GM21737 (cell line): ENCODE data around the gene PSEN2.
"Not testable (repeated sequence)": the region's sequence is repeated elsewhere in the genome, so short reads cannot be mapped to it uniquely, and the experiment has no call there.

Experiments used
- ATAC-seq: cut with Tn5 transposase; IDR thresholded peaks from one replicate; pipeline ENCODE4 v1.9.1; 2021; ENCODE audit warnings: mild to moderate bottlenecking, moderate library complexity; ENCODE audit not compliant: unreplicated experiment

PSEN2 gene

DNA sequence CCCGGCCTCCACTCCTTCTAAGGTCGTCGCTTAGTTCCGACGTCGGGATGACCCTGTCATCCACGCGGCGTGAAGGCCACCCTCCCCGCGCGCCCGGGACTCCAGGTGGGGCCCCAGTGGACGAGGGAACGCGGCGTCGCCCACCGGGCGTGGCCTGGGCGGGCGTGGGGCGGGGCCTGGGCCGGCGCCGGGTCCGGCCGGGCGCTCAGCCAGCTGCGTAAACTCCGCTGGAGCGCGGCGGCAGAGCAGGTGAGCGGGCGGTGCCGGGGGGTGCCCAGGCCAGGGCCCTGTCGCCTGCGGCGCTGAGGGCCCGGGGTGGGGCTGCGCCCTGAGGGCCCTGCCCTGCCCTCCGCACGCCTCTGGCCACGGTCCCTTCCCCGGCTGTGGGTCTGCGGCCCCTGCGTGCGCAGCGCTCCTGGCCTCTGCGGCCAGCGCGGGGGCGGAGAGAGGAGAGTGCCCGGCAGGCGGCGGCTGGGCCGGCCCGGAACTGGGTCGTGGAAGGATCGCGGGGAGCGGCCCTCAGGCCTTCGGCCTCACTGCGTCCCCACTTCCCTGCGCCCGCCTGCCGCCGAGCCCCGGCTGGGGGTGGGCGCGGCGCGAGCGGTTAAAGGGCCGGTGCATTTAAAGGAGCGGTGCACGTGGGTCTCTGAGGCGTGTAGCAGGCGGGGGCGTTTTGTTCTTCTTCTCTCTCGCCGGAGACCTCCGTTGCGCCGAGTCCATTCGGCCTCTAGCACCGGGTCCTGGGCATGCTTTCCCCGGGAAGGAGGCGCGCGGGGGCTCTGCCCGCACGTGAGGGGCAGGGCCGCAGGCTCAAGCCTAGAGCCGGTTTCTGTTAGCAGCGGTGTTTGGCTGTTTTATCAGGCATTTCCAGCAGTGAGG is at the start of gene PSEN2:
Gene PSEN2, plus strand, starts transcription at position 216 of the 879 bp plus-strand sequence. CDS start 11,292 bp downstream, outside the sequence.
- peak; percentile 96 for ATAC-seq

DNA sequence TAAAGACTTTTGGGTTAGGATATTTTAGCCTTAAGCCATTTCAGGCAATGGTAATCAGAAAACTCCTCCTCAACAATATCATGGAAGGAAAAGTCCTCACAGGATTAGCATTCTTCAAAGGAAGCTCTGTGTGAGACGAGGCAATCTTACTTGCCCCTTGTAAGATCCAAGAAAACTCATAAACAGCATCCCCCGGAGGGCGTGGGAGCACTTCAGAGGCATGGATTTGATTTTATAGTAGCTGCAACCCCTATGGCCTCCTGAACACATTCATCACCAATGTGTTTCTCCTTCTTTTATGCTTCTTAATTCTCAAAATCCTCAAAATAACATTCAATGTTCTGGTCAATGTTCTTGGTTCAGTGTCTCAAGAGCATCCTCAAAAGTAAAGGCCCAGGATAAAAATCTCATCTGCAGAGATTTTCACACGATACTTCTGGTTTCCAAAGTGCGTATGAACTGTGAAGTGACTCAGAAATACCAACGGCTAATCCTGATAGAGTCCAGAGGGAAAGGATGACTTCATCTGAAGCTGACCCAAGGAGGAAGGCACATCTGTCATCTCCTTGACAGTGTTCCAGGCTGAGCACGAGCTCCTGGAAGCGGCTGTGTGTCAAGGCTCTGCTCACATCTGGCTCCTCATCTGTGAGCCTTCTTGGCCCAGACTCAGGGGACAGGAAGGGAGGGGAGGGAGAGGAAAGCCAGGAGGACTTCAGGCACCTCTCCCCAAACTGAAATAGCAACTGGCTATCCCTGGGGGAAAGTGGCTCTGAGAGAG is 49.3 kb upstream of the PSEN2 start:
- ATAC-seq = no peak

DNA sequence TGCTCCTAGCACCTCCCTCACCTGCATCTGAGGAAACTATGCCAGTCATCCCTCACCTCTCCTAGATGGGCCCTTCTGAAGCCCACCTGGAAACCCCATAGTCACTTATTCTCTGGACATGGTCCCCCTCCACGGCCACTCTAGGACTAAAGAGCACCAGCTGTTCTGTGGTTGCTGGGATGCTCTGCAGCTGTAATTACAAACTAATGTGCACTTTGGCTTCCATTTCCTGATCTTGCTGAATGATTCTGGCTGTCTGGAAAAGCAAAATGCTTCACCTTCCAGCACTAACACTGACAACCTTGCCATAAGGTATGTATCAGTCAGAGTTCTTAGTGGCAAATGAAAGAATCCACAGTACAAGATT is 48.7 kb upstream of the PSEN2 start:
- ATAC-seq = no peak

DNA sequence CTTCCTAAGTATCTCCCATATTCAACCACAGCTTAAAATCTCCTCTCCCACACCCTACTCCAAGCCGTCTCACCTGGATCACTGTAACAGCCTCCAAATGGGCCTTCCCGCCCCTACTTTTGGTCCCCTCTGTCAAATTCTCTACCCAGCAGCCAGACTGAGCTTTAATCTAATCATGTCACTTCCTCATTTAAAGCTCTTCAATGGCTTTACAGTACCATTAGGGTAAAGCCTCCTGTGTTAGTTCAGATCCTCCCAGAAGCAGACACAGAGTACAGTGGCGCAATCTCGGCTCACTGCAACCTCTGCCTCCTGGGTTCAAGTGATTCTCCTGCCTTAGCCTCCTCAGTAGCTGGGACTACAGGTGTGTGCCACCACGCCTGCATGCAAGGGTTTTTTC is 46.8 kb upstream of the PSEN2 start:
- no peak for ATAC-seq

DNA sequence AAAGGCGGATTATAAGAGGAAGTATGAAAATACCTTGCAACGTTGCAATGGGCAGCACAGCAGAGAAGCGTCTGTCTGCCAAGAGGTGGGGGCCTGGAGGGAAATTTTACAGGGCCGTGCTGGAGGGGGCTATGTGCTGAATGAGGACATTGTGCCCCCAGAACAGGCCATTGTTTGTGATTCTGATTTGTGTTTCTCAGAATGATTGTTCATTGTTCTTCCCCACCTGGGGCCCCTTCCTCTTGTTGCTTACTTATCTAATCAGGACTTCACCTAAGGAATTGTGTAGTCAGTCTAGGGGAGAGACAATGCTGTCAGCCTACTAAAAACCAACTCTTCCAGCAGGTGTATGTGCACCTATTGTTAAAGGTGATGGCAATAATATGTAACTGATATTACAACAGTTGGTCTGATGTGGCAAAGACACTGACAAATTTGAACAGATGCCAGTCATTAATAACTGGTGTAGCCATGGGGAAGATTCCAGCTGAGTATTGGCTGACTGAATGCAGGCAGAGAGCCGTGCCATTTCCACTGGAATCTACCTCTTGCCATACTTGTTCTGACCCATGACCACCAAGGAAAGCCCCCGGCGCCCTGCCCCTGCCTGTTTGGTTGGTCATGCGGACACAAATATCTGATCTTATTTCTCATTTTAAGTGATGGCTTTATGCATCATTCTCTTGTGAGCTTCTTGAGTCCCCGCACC is 45.2 kb upstream of the PSEN2 start:
- no peak for ATAC-seq

DNA sequence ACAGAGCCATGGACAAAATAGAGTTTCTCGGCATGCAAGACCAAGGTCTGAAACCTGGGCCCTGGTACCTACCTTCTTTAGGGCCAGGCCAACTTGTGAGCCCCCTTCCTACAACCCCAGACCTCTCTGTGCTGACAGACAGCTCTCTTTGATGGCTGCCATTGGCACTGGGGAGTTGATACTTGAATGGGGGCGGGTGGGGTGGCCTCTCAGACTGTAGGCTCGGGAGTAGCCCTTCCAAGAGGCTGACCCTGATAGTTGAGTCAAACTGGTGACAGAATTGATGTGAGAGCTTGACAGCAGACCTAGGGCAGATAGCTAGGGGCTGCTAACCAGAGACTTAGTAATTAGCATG is 44.7 kb upstream of the PSEN2 start:
- no peak for ATAC-seq

DNA sequence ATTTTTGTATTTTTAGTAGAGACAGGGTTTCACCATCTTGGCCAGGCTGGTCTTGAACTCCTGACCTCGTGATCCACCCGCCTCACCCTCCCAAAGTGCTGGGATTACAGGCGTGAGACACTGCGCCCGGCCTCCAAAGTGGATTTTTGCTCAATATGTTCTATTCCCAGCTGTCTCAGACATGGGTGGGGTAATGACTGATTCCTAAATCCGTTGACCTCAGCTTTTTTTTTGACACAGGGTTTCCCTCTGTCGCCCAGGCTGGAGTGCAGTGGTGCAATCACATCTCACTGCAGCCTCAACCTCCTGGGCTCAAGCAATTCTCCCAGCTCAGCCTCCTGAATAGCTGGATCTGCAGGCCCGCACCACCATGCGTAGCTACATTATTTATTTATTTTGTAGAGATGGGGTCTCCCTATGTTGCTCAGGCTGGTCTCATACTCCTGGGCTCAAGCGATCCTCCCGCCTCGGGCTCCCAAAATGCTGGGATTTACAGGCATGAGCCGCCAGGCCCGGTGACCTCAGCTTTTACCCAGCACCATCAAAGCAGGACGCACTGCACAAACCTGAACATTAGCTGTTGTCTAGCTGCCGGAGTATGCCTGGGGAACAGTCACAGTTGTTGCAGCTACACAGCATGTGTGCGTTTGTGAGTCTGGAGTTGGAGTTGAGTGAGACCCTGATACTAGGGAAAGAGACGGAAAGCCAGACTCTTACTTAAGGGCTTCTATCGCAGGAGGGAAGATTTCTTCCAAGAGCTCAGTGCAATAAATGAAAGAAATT is 43.7 kb upstream of the PSEN2 start:
- ATAC-seq = no peak

DNA sequence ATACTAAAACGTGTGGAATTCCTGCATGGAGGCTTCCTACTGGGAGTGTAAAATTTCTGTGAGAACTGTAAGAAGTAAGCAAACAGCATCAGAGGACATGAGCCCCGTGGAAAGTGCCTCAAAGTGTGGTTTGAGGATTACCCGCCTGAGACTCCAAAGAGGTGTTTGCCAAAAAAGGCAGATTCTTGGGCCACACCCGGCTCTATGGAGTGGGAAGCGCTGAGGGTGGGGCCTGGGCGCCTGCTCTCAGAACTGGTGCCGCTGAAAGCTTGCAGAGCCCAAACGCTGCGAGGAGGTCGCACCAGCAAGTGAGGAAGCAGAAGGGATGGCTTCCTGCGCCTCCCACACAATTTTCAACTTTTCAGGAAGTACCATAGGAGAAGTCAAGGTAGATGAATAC is 43.0 kb upstream of the PSEN2 start:
- no peak for ATAC-seq

DNA sequence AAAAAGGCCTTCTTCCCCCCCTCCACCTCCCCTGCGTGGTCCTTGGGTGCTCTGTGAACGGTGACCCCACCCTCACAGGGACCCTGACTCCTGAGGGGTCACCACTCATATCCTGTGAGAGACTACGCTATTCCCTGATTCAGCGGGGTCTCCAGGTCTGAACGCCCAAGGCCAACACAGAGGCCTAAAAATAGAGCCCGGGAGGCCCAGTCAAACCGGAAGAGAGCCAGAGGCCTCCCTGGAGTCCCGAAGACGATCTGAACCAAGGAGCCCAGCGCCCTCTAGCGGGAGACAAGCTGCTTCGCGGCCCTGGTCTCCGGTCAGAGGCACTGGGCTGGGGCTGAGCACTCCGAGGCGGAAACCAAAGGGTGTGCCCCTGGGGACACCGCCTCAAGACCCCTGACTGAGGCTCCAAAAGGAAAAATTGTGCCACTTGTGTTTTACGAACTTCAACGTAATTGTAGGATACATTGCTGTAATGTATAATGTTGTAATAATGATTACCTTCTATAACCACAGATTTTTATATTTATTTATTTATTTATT is 42.4 kb upstream of the PSEN2 start:
- ATAC-seq = peak; percentile 93

DNA sequence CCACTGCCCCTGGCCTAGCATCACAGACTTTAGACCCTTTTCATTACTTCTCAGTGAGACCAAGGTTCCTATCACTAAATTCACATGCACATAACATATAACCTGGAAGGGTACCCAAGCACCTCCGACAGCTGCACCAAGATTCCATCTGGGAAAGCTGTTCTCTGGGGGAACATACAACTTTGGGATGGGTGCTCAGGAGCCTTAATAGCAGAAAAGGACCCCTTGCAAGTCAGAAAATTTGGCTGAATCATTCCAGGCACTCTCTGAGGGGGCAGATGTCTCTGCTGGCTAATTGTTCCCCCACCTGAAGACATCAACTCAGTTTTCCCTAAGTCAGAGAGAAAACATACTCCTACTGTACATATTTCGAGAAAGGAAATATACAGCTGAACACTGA is 41.3 kb upstream of the PSEN2 start:
- ATAC-seq = no peak

DNA sequence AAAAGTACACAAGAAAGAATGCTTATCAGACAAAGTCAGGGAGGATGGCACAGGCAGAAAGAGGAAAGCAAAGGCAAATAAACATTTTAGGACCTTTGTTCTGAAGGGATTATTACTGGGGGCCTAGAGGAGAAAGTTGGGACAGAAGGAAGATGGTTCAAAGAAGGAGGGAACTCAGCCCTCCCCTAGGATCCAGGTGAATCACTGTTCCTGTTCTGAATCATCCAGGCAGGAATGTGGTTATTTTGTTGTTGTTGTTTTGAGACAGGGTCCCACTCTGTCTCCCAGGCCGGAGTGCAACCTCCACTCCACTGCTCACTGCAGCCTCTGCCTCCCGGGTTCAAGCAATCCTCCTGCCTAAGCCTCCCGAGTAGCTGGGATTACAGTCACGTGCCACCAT is 38.5 kb upstream of the PSEN2 start:
- no peak for ATAC-seq

DNA sequence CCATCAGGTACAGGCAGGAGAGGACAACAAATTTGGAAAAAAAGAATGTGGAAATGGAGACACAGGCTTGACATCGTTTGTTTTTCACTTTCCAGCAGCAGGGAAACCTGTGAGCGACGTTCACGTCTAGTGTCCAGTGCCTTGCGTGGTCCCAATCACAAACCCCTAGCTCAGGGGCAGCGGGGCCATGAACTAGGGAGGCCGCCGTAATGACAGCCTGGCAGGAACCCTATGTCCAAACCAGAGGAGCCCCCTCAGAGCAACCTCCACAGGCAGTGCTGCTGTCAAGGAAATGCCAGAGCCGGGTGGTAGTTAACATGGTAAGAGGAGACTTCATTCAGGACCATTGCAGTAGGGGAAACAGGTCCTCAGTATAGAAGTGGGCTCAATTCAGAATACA is 37.8 kb upstream of the PSEN2 start:
- ATAC-seq = no peak

DNA sequence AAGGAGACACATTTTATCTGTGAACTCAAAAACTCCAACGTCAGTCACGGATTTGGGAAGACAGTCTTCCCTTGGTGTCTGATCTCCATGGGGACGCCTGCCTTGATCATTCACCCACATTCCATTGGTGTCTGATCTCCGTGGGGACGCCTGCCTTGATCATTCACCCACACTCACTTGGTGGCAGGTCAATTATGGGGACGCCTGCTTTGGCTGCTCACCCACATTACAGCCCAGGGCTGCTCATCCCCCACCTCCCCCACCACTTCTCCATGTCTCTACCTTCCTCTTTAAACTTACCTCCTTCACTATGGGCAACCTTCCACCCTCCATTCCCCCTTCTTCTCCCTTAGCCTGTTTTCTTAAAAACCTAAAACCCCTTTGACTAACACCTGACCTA is 36.2 kb upstream of the PSEN2 start:
- not testable (repeated sequence) for ATAC-seq

DNA sequence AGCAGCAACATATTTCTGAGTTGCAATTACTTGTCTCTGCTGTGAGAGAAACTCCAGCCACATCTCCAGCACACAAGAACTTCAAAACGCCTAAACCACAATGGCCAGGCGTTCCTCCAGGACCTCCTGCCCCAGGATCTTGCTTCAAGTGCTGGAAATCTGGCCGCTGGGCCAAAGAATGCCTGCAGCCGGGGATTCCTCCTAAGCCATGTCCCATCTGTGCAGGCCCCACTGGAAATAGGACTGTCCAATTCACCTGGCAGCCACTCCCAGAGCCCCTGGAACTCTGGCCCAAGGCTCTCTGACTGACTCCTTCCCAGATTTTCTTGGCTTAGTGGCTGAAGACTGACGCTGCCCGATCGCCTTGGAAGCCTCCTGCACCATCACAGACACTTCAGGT is 35.0 kb upstream of the PSEN2 start:
- ATAC-seq = not testable (repeated sequence)

DNA sequence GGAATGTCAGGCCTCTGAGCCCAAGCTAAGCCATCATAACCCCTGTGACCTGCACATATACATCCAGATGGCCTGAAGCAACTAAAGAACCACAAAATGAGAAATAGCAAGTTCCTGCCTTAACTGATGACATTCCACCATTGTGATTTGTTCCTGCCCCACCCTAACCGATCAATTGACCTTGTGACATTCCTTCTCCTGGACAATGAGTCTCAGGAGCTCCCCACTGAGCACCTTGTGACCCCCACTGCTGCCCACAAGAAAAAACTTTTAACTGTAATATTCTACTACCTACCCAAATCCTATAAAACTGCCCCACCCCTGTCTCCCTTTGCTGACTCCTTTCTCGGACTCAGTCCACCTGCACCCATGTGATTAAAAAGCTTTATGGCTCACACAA is 32.5 kb upstream of the PSEN2 start:
- not testable (repeated sequence) for ATAC-seq

DNA sequence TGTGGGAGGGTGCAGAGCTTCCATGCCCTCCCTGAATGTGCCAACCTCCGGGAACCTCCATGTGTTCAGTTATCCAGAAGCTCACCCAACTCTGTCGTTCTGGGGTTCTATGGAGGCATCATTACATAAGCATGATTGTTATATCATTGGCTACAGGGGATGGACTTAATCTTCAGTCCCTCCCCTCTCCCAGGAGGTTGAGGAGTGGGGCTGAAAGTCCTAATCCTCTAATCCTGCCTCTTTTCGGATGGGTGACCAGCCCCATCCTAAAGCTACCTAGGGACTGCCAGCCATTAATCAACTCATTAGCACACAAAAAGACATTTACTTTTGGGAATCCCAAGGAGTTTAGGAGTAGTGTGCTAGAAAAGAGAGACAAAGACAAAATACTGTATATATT is 32.0 kb upstream of the PSEN2 start:
- no peak for ATAC-seq

DNA sequence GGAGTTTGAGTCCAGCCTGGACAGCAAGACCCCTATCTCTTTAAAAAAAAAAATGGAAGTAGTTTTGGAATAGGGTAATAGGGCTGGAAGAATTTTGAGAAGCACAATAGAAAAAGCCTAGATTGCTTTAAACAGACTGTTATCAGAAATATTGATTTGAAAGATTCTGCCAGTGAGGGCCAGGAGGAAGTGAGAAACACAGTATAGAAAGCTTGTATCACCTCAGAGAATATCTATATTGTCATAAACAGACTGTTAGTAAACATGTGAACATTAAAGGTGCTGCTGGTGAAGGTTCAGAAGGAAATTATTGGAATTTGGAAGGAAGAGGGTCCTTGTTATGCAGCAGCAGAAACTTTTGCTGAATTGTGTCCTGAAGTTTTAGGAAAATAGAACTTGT is 24.8 kb upstream of the PSEN2 start:
- no peak for ATAC-seq

DNA sequence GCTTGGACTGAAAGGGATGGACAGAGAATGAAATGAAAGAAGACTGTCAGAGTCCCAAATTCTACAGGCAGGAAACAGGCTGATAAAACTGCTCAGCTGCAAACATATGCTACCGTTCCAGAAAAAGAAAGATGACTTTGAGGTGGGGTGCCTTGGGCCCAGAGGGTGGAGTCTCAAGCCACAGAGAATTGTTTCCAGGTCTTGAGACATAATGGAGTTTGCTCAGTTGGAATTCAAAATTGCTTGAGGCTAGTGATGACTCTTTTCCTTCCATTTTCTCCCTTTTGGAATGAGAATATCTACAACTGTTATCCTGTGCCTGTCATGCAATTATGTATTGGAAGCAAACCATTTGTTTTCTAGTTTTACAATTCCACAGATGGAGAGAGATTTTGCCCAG is 23.6 kb upstream of the PSEN2 start:
- ATAC-seq = no peak

DNA sequence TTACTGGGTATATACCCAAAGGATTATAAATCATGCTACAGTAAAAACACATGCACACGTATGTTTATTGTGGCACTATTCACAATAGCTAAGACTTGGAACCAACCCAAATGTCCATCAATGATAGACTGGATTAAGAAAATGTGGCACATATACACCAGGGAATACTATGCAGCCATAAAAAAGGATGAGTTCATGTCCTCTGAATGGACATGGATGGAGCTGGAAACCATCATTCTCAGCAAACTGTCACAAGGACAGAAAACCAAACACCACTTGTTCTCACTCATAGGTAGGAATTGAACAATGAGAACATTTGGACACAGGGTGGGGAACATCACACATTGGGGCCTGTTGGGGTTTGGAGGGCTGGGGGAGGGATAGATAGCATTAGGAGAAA is 15.9 kb upstream of the PSEN2 start:
- not testable (repeated sequence) for ATAC-seq

DNA sequence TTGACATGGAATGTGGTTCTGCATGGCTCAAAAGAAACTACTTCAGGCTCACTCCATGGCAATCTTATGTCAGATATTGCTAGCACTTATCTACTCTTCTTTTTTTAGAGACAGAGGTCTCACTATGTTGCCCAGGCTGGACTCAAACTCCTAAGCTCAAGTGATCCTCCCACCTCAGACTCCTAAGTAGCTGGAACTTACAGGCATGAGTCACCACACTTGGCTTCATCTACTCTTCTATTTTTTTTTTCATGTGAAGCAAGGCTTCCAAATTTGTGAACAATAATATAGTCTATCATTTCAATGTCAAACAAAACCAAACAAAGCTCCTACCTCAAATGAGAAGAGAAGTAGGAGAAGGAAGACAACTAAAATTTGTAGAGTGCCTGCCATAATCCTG is 7.5 kb upstream of the PSEN2 start:
- no peak for ATAC-seq

DNA sequence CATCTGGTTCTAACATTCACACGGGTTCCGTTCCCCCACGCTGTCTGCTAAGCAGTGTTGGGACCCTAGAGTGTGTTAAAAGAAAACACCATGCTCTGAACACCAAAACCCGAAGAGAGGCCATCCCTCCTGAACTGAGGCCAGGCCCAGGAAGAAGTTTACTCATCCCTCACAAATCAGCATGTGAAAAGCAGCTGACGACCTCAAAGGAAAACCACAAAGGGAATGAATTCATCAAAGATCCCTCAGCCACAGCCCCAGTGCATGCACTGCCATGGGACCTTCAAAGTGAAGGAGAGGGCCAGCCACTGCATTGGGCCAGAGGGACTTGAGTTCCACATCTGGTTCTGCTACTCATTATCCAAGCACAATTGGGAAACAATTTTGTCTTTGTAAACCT is 7.0 kb upstream of the PSEN2 start:
- no peak for ATAC-seq
